RWPE2 (cell line): Measurements from ENCODE around the gene AGFG1.

Experiments
- ATAC-seq: fragments of 200-7000 bp; cut with Tn5 transposase; 3 replicates; pipeline ENCODE4 v1.9.1; 2021; ENCODE audit warnings: low read depth
- DNase-seq: peaks from one replicate; pipeline ENCODE4 v3.0.0-alpha.2; 2020; ENCODE audit warnings: low spot score
- H3K27ac ChIP-seq: fragments of 450-650 bp; 2 replicates; pipeline ENCODE4 v1.5.1; 2017; ENCODE audit warnings: mild to moderate bottlenecking; ENCODE audit not compliant: poor library complexity, severe bottlenecking
- H3K27me3 ChIP-seq: fragments of 250-450 bp; sonication (Bioruptor Pico); 2 replicates; pipeline ENCODE4 v1.5.1; 2021; ENCODE audit warnings: mild to moderate bottlenecking, moderate library complexity; ENCODE audit not compliant: insufficient read depth, poor library complexity, severe bottlenecking
- H3K36me3 ChIP-seq: fragments of 250-450 bp; sonication (Bioruptor Pico); 2 replicates; pipeline ENCODE4 v1.5.1; 2020; ENCODE audit warnings: low read depth, mild to moderate bottlenecking, moderate library complexity
- H3K4me1 ChIP-seq: fragments of 250-450 bp; sonication (Bioruptor Pico); 2 replicates; pipeline ENCODE4 v1.5.1; 2021; ENCODE audit warnings: mild to moderate bottlenecking, moderate library complexity; ENCODE audit not compliant: insufficient read depth, poor library complexity, severe bottlenecking
- H3K4me3 ChIP-seq: fragments of 250-450 bp; sonication (Bioruptor Pico); 2 replicates; pipeline ENCODE4 v1.5.1; 2021; ENCODE audit warnings: mild to moderate bottlenecking, moderate library complexity; ENCODE audit not compliant: severe bottlenecking
- H3K9me3 ChIP-seq: fragments of 250-450 bp; sonication (Bioruptor Pico); 2 replicates; pipeline ENCODE4 v1.5.1; 2021; ENCODE audit warnings: mild to moderate bottlenecking, moderate library complexity; ENCODE audit not compliant: severe bottlenecking
- TF ChIP-seq, protein P1 (sequence below): fragments of 450-650 bp; IDR thresholded peaks from one replicate; pipeline ENCODE4 v1.5.1; 2017; ENCODE audit warnings: mild to moderate bottlenecking, moderate library complexity; ENCODE audit not compliant: poor library complexity, severe bottlenecking

Gene AGFG1

GRCh38 chr2:227451655-227451992, 20.3 kb upstream of the AGFG1 start:
- Histone ChIP-seq H3K27ac (no peak overlapping the region), H3K4me1 (no peaks in the 10 kb centered on the region), H3K36me3 (no peaks in the 10 kb centered on the region), H3K4me3 (no peak overlapping the region), H3K9me3 (no peaks in the 10 kb centered on the region), H3K27me3 (no peaks in the 10 kb centered on the region)
- ATAC-seq: no peak
- no peak for DNase-seq
- TF ChIP-seq, protein P1, sequence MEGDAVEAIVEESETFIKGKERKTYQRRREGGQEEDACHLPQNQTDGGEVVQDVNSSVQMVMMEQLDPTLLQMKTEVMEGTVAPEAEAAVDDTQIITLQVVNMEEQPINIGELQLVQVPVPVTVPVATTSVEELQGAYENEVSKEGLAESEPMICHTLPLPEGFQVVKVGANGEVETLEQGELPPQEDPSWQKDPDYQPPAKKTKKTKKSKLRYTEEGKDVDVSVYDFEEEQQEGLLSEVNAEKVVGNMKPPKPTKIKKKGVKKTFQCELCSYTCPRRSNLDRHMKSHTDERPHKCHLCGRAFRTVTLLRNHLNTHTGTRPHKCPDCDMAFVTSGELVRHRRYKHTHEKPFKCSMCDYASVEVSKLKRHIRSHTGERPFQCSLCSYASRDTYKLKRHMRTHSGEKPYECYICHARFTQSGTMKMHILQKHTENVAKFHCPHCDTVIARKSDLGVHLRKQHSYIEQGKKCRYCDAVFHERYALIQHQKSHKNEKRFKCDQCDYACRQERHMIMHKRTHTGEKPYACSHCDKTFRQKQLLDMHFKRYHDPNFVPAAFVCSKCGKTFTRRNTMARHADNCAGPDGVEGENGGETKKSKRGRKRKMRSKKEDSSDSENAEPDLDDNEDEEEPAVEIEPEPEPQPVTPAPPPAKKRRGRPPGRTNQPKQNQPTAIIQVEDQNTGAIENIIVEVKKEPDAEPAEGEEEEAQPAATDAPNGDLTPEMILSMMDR: no peak

GRCh38 chr2:227453810-227454209, 18.1 kb upstream of the AGFG1 start:
- Histone ChIP-seq H3K36me3 (no peaks in the 10 kb centered on the region), H3K9me3 (no peaks in the 10 kb centered on the region), H3K27ac (no peak overlapping the region), H3K4me3 (no peak overlapping the region), H3K4me1 (no peaks in the 10 kb centered on the region), H3K27me3 (no peaks in the 10 kb centered on the region)
- DNase-seq (no peak), ATAC-seq (no peak)
- TF ChIP-seq, protein P1: no peak

DNA sequence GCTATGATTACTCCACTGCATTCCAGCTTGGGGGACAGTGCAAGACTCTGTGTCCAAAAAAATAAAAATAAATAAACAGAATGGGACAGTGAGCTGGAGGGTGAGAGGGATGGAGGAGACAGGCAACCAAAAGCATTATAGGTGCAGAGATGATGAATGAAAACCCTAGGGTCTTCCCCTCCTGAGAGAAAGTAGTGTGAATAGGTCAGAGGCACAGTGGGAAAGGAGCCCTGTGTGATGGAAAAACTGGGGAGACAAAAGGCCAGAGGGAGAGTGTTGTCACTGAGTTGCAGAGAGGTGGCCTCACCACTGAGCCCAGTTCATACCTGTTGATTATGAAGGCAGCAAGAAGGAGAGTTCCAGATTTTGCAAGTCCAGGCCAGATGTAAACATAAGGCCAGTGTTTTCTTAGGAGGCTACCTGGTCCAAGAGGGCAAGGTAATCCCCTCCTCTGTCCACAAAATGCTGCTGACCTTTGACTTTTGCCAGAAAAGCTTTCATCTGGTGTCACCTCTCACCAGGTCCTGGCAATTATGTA, 17.6 kb upstream of the AGFG1 start:
- no peaks in the 10 kb centered on the region for H3K9me3 ChIP-seq
- H3K4me1 ChIP-seq: no peaks in the 10 kb centered on the region
- TF ChIP-seq, protein P1: no peak
- H3K36me3 ChIP-seq: no peaks in the 10 kb centered on the region
- no peak overlapping the region for H3K27ac ChIP-seq
- H3K27me3 ChIP-seq: no peaks in the 10 kb centered on the region
- H3K4me3 ChIP-seq: no peak overlapping the region
- DNase-seq (no peak), ATAC-seq (no peak)

DNA sequence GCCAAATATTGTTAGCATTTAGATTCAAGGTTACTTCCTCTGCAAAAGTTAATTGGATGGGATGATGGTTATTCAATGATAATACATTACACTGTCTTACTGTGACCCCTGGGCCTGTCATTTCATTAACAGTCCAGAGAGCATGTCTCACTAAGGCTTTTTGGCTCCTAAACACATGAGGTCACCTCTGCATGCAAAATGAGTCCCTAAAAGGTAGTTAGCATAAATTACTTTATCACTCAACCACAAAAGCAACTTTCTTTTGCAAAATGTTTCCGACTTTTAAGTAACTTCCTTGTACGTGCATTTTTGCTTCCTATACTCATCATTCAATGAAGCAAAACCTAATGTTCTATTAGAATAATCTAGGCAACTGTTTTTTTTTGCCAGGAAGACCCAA, 16.8 kb upstream of the AGFG1 start:
- TF ChIP-seq, protein P1: no peak
- ATAC-seq (no peak), DNase-seq (no peak)
- H3K36me3 ChIP-seq: no peaks in the 10 kb centered on the region
- no peaks in the 10 kb centered on the region for H3K9me3 ChIP-seq
- peaks cover 6% of the 10 kb centered on the region for H3K4me1 ChIP-seq
- no peak overlapping the region for H3K4me3 ChIP-seq
- no peak overlapping the region for H3K27ac ChIP-seq
- H3K27me3 ChIP-seq: no peaks in the 10 kb centered on the region

GRCh38 chr2:227456102-227456501, 15.9 kb upstream of the AGFG1 start:
- DNase-seq: no peak
- Histone ChIP-seq H3K9me3 (no peaks in the 10 kb centered on the region), H3K4me3 (no peak overlapping the region), H3K36me3 (no peaks in the 10 kb centered on the region), H3K27me3 (no peaks in the 10 kb centered on the region), H3K4me1 (peaks cover 12% of the 10 kb centered on the region), H3K27ac (no peak overlapping the region)
- no peak for ATAC-seq
- TF ChIP-seq, protein P1: no peak
